Choroid plexus epithelial cell (primary cell): ENCODE measurements around the gene UBE3A.

Experiments
- DNase-seq: peaks from one replicate; pipeline ENCODE4 v3.0.0-alpha.2; 2010; ENCODE audit warnings: low read depth
- H3K4me3 ChIP-seq: 2 replicates; pipeline ENCODE4 v1.5.1; 2011; ENCODE audit warnings: low read depth, mild to moderate bottlenecking, control low read depth, low read length, moderate library complexity
- CTCF ChIP-seq: conservative IDR thresholded peaks from 2 replicates; pipeline ENCODE4 v1.5.1; 2011; ENCODE audit warnings: low read depth, mild to moderate bottlenecking, control low read depth, inconsistent platforms, low read length, moderate library complexity

Gene UBE3A

DNA sequence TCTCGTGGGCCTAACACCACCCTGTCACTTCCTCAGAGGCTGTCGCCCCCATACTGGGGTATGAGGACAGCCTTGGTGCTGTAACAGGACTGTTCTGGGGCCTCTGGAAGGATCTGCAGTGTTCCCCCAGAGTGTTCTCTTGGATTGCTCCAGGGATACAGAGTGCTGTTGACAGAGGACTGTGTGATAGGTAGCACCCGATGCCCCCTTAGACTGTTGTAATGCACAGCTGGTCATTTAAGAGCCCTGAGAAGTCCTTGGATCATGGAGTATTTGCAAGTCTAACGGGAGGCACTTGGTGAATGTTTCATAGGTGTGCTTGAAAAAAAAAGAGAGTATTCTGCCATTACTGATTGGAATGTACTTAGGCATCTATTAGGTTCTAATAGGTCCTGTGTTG, 35.4 kb upstream of the UBE3A start:
- no peak for DNase-seq
- no peak for TF ChIP-seq CTCF
- no peak overlapping the region for H3K4me3 ChIP-seq

DNA sequence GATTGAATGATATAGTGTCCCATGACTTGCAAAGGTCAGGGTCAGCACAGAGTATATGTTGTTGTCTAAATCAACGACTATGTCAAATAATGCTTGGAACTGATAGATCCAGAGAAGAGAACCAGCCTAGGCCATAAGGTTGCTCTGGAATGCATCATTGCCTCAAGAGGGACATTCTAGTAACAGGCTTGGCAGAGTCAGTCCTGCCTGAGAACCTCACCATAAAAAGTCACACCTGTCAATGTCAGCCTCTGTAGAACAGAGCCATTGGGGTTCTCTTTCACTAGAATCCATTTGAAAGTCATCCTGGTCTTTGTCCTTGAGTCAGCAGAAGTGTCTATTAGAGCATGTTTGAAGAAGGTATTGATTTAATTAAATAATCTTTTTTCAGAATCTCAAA, 31.4 kb upstream of the UBE3A start:
- no peak for DNase-seq
- H3K4me3 ChIP-seq = no peak overlapping the region
- TF ChIP-seq CTCF = no peak

GRCh38 chr15:25469377-25469776, 30.6 kb upstream of the UBE3A start:
- DNase-seq = peak; percentile 0
- no peak for TF ChIP-seq CTCF
- H3K4me3 ChIP-seq = no peak overlapping the region

DNA sequence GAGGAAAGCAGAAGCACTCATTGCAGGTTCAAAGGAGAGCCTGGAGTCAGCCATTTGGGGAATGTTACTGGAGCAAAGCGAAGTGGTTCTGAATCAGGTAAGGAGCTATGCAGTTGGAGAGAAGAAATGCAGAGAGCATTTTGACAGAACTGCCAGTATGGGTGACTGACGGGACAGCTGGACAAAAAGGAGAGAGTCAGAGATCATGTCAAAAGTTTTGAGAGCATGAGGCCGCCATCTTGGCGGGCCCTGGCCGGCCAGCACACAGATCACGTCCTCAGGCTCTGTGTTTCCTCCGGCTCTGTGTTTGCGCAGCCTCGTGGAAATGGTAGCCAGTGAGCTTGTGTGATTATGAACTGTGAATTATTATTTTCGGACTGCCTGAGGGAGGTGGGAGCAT, 29.8 kb upstream of the UBE3A start:
- no peak for DNase-seq
- TF ChIP-seq CTCF = no peak

GRCh38 chr15:25465835-25466234, 27.0 kb upstream of the UBE3A start:
- DNase-seq = no peak
- TF ChIP-seq CTCF = no peak

More for the DNA sequence above, 29.8 kb upstream of the UBE3A start:
- H3K4me3 ChIP-seq = no peak overlapping the region

DNA sequence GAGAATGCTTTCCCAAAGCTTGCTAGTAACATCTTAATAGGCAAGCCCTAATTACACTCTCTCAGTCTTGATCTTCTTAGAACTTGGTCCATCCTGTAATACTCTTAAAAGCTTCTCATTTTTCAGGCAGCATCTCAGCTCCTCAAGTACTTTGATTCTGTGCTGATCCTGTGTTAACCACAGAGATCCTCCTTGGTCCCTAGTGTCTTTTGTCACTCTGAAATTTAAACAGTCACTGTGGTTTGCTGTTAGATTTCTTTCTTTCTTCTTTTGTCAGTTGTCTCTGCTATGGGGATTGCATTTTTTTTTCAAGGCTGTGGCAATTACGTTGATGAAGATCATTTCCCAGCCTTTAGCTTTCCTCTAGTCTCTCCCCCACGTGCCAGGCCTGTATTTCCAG, 26.0 kb upstream of the UBE3A start:
- no peak for TF ChIP-seq CTCF
- no peak for DNase-seq
- no peak overlapping the region for H3K4me3 ChIP-seq

More at GRCh38 chr15:25465835-25466234, 27.0 kb upstream of the UBE3A start:
- no peak overlapping the region for H3K4me3 ChIP-seq

- TF ChIP-seq CTCF = no peak
- H3K4me3 ChIP-seq = no peak overlapping the region
Measured at GRCh38 chr15:25464383-25464782, 25.6 kb upstream of the UBE3A start.

More at GRCh38 chr15:25464383-25464782, 25.6 kb upstream of the UBE3A start:
- DNase-seq = no peak
